HEK293 (cell line): Measurements from ENCODE around the gene RNPS1.

ENCODE experiments used
- PRDM4 ChIP-seq: fragments of 450-650 bp; formaldehyde crosslinking; IDR thresholded peaks from 2 replicates; pipeline ENCODE4 v1.5.1; 2017; ENCODE audit warnings: missing biosample characterization, missing genetic modification characterization
- ZBTB8A ChIP-seq: fragments of 450-650 bp; formaldehyde crosslinking; IDR thresholded peaks from 2 replicates; pipeline ENCODE4 v1.5.1; 2016; ENCODE audit warnings: missing biosample characterization, missing genetic modification characterization
- ZNF2 ChIP-seq: fragments of 450-650 bp; formaldehyde crosslinking; IDR thresholded peaks from 2 replicates; pipeline ENCODE4 v1.5.1; 2016; ENCODE audit warnings: missing biosample characterization, missing genetic modification characterization
- ZNF335 ChIP-seq: fragments of 450-650 bp; formaldehyde crosslinking; conservative IDR thresholded peaks from 2 replicates; pipeline ENCODE4 v1.5.1; 2016; ENCODE audit warnings: missing biosample characterization, missing genetic modification characterization
- ZNF391 ChIP-seq: fragments of 450-650 bp; formaldehyde crosslinking; IDR thresholded peaks from 2 replicates; pipeline ENCODE4 v1.5.1; 2016; ENCODE audit warnings: low read depth, missing biosample characterization, missing genetic modification characterization, borderline replicate concordance
- ZNF624 ChIP-seq: fragments of 450-650 bp; formaldehyde crosslinking; IDR thresholded peaks from 2 replicates; pipeline ENCODE4 v1.5.1; 2017; ENCODE audit warnings: missing biosample characterization, missing genetic modification characterization
- ZNF785 ChIP-seq: fragments of 450-650 bp; formaldehyde crosslinking; IDR thresholded peaks from 2 replicates; pipeline ENCODE4 v1.5.1; 2016; ENCODE audit warnings: missing biosample characterization, missing genetic modification characterization
- TF ChIP-seq, protein P1 (sequence below): fragments of 450-650 bp; formaldehyde crosslinking; IDR thresholded peaks from 2 replicates; pipeline ENCODE4 v1.5.1; 2016; ENCODE audit warnings: missing biosample characterization, missing genetic modification characterization, borderline replicate concordance
- TF ChIP-seq, protein P2 (sequence below): fragments of 450-650 bp; formaldehyde crosslinking; IDR thresholded peaks from 2 replicates; pipeline ENCODE4 v1.5.1; 2017; ENCODE audit warnings: missing biosample characterization, missing genetic modification characterization

DNA sequence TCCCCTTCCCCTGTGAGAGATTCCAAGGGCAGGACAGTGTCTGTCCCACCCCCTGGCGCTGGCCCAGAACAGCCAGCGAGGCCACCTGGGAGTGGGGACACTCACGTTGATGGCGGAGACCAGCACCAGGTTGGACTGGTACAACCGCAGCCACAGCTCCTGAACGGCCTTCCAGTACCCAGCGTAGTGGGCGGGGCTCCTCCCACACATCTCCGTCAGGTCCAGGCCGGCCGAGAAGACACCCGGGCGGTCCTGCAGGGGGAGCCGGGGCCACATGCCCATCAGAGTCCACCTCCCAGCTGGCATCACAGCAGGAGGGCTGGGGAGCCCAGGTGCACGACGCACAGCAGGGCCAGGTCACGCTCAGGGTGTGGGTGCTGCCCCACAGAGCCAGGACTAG, 23.6 kb downstream of the RNPS1 start:
- TF ChIP-seq, protein P1, sequence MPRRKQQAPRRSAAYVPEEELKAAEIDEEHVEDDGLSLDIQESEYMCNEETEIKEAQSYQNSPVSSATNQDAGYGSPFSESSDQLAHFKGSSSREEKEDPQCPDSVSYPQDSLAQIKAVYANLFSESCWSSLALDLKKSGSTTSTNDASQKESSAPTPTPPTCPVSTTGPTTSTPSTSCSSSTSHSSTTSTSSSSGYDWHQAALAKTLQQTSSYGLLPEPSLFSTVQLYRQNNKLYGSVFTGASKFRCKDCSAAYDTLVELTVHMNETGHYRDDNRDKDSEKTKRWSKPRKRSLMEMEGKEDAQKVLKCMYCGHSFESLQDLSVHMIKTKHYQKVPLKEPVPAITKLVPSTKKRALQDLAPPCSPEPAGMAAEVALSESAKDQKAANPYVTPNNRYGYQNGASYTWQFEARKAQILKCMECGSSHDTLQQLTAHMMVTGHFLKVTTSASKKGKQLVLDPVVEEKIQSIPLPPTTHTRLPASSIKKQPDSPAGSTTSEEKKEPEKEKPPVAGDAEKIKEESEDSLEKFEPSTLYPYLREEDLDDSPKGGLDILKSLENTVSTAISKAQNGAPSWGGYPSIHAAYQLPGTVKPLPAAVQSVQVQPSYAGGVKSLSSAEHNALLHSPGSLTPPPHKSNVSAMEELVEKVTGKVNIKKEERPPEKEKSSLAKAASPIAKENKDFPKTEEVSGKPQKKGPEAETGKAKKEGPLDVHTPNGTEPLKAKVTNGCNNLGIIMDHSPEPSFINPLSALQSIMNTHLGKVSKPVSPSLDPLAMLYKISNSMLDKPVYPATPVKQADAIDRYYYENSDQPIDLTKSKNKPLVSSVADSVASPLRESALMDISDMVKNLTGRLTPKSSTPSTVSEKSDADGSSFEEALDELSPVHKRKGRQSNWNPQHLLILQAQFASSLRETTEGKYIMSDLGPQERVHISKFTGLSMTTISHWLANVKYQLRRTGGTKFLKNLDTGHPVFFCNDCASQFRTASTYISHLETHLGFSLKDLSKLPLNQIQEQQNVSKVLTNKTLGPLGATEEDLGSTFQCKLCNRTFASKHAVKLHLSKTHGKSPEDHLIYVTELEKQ (tag by site-specific recombination), result no peak
- TF ChIP-seq ZNF391 (no peak), ZBTB8A (no peak), ZNF624 (tag by site-specific recombination) (no peak), ZNF335 (tag by site-specific recombination) (no peak), PRDM4 (tag by site-specific recombination) (no peak), ZNF2 (tag by site-specific recombination) (no peak), ZNF785 (tag by site-specific recombination) (no peak)
- TF ChIP-seq, protein P2, sequence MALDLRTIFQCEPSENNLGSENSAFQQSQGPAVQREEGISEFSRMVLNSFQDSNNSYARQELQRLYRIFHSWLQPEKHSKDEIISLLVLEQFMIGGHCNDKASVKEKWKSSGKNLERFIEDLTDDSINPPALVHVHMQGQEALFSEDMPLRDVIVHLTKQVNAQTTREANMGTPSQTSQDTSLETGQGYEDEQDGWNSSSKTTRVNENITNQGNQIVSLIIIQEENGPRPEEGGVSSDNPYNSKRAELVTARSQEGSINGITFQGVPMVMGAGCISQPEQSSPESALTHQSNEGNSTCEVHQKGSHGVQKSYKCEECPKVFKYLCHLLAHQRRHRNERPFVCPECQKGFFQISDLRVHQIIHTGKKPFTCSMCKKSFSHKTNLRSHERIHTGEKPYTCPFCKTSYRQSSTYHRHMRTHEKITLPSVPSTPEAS (tag by site-specific recombination), result no peak
